Testis (tissue), 3 donors: ENCODE data around the gene ADAM11. TPM values are rescaled to one million over a fixed set of nuclear protein-coding genes. Genes with fewer than 3 reads are reported as not detected.

Experiments used
- DNase-seq: peaks from one replicate; pipeline ENCODE4 v3.0.0-alpha.2; 2019
- H3K27ac ChIP-seq, 2 donors: fragments of 200-600 bp; sonication (generic); one replicate each; pipeline ENCODE4 v1.5.1; 2019
- H3K27me3 ChIP-seq: fragments of 200-600 bp; sonication (generic); one replicate; pipeline ENCODE4 v1.5.1; 2019
- H3K36me3 ChIP-seq: fragments of 200-600 bp; sonication (generic); one replicate; pipeline ENCODE4 v1.5.1; 2017; ENCODE audit warnings: low read depth; ENCODE audit errors: missing control alignments
- H3K4me1 ChIP-seq: fragments of 200-600 bp; sonication (generic); one replicate; pipeline ENCODE4 v1.5.1; 2019
- H3K4me3 ChIP-seq, 2 donors: fragments of 200-600 bp; sonication (generic); one replicate each; pipeline ENCODE4 v1.5.1; 2017 to 2019
- H3K9me3 ChIP-seq: fragments of 200-600 bp; sonication (generic); one replicate; pipeline ENCODE4 v1.5.1; 2017
- POLR2A ChIP-seq: fragments of 450-650 bp; IDR thresholded peaks from one replicate; pipeline ENCODE4 v1.6.1; 2017; ENCODE audit warnings: antibody characterized with exemption, mild to moderate bottlenecking, moderate library complexity
- WGBS, 2 donors: methylation state at CpG; one replicate each; pipeline ENCODE4 v1.1.5; 2018; 5-methylcytosine and 5-hydroxymethylcytosine counted together
- intact Hi-C: fragments of 100-400 bp; cut with DNase I; formaldehyde crosslinking; loops from one replicate; pipeline ENCODE4 v1.15.1; 2023; ENCODE audit warnings: low total_unique reads
- polyA plus RNA-seq: library from polyadenylated mRNA; stranded (reverse); fragments of 350-450 nt; fragmentation: Illumina TruSeq; extraction: RNeasy Lipid Tissue Mini Kit (QIAGEN cat#74804); gene quantifications from one replicate; pipeline ENCODE4 v1.2.3, GENCODE V29; 2014; ENCODE audit warnings: low read depth, low replicate concordance; ENCODE audit not compliant: insufficient read depth
- total RNA-seq, 2 donors: library from RNA; depleted of rRNA; stranded (reverse); fragments of >200 nt; gene quantifications; one replicate each; pipeline ENCODE4 v1.2.3, GENCODE V29; 2016
- TF ChIP-seq, protein P1 (sequence below), 3 experiments: fragments of 450-650 bp in 2 of 3; fragments of 200-600 bp in 1 of 3; sonication (generic) in 1 of 3; IDR thresholded peaks; one replicate each; pipeline ENCODE4 v1.5.1; 2016 to 2019; ENCODE audit warnings: antibody characterized with exemption in 3 of 3, mild to moderate bottlenecking in 2 of 3, moderate library complexity in 1 of 3

ADAM11 gene
- total and polyA plus RNA-seq, 3 donors from 2014 or later: 4.9 to 7.6 (median 7.6) TPM

DNA sequence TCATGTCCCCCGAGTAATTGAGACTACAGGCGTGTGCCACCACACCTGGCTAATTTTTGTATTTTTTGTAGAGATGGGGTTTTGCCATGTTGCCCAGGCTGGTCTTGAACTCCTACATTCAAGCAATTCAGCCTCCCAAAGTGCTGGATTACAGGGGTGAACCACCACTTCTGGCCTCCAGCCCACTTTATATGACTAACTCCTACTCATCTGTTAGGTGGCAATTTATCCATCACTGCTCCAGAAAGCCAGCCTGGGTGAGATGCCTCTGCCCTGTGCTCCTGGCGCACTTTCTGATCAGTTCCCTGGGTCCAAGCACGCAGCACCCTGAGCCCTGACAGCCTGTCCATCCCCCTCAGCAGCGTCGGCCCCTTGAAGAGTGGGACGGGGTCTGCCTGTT lies 29.4 kb downstream of the ADAM11 start:
- Histone ChIP-seq H3K27me3 (no peaks in the 10 kb centered on the region), H3K27ac (no peak overlapping the region), H3K4me3 (no peak overlapping the region), H3K36me3 (no peaks in the 10 kb centered on the region), H3K4me1 (no peaks in the 10 kb centered on the region), H3K9me3 (no peaks in the 10 kb centered on the region)
- intact Hi-C loops: no loop called here
- no peak for TF ChIP-seq POLR2A
- WGBS, 2 donors: 86 to 91% methylated on average over 7 of the region's 7 CpGs
- no peak for DNase-seq

DNA sequence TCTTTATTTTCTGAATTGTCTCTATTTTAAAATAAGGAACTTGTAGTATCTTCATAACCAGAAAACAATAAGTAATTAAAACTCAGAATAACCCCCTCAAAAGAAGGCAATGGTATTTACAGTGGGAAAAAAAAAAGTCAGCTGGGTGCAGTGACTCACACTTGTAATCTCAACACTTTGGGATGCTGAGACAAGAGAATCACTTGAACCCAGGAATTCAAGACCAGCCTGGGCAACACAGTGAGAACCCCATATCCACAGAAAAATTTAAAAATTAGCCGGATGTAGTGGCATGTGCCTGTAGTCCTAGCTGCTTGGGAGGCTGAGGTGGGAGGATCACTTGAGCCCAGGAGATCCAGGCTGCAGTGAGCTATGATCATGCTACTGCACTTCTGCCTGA lies 33.5 kb downstream of the ADAM11 start:
- no peaks in the 10 kb centered on the region for H3K36me3 ChIP-seq
- H3K27ac ChIP-seq: no peak overlapping the region
- intact Hi-C loops: no loop called here
- 88 to 92% methylated on average over 1 of the region's 1 CpG for WGBS, 2 donors
- DNase-seq: no peak
- TF ChIP-seq POLR2A: no peak
- TF ChIP-seq, protein P1, sequence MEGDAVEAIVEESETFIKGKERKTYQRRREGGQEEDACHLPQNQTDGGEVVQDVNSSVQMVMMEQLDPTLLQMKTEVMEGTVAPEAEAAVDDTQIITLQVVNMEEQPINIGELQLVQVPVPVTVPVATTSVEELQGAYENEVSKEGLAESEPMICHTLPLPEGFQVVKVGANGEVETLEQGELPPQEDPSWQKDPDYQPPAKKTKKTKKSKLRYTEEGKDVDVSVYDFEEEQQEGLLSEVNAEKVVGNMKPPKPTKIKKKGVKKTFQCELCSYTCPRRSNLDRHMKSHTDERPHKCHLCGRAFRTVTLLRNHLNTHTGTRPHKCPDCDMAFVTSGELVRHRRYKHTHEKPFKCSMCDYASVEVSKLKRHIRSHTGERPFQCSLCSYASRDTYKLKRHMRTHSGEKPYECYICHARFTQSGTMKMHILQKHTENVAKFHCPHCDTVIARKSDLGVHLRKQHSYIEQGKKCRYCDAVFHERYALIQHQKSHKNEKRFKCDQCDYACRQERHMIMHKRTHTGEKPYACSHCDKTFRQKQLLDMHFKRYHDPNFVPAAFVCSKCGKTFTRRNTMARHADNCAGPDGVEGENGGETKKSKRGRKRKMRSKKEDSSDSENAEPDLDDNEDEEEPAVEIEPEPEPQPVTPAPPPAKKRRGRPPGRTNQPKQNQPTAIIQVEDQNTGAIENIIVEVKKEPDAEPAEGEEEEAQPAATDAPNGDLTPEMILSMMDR (IDR thresholded peaks at IDR 0.05): no peak
- no peaks in the 10 kb centered on the region for H3K9me3 ChIP-seq
- H3K4me3 ChIP-seq: no peak overlapping the region
- H3K27me3 ChIP-seq: no peaks in the 10 kb centered on the region
- H3K4me1 ChIP-seq: no peaks in the 10 kb centered on the region

DNA sequence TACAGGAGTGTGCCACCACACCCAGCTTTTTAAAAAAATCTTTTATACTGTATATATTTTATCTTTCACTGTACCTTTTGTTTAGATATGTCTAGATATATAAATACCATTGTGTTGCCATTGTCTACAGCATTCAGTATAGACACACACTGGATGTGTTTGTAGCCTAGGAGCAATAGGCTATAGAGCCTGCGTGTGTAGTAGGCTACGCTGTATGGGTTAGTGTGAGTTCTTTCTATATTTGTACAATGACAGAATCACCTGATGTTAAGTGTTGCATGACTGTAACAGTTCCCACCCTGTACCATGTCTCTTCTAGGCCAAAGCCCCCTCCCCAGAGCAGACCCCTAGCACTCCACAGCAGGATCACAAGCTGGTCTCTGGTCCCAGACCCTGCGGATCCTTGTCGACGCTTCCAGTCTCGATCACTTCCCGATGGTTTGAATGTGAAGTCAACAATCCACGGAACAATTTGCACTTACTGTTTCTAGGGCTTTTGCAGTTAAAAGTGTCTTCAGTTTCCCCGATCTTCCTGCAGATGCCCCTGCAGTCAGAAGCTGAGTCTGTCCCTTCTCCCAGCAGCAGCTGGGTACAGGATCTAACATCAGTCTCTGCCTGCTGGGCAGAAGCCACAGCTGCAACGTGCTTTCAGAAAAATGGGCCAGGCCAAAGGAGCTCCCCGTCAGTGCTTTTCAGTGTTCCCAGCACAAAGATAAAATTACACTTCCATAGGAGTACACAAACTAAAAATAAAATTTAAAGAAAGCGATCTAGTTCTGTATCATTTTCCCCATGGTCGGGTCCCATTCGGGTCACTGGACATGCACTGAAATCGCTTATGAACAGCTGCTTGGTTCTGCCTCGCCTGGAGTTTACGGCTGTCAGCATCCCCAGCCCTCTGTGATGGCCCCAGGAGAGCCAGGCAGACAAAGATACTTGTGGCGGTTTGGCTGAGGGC lies 35.4 kb downstream of the ADAM11 start:
- Histone ChIP-seq H3K4me3 (no peak overlapping the region), H3K9me3 (no peaks in the 10 kb centered on the region), H3K4me1 (no peaks in the 10 kb centered on the region), H3K27ac (peak overlapping the region in 1 of 2 donors; percentile 10), H3K27me3 (no peaks in the 10 kb centered on the region), H3K36me3 (no peaks in the 10 kb centered on the region)
- intact Hi-C loops: no loop called here
- WGBS, 2 donors: 58 to 70% methylated on average over 18 of the region's 18 CpGs
- no peak for TF ChIP-seq POLR2A
- DNase-seq: peak; percentile 13

DNA sequence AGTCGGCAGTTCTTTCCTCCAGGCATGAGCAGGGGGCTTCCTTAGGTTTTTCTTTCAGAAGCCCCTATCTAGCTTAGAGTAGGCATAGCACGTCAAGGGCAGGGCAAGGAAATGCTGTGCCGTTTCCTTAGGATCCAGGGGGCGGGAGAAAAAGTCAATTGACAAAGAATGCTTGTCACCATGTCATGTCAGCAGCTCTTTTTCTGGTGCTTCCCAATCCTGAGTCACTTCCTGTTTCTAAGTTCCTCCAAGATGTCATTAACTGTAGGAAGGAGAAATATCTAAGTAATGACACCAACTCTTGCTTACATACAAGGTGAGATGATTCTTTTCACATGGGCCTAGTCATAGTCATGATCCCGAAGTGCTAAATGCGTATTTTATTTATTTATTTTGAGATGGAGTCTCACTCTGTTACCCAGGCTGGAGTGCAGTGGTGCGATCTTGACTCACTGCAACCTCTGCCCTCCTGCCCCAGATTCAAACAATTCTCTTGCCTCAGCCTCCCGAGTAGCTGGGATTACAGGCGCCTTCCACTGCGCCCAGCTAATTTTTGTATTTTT lies 36.1 kb downstream of the ADAM11 start:
- no peak for DNase-seq

DNA sequence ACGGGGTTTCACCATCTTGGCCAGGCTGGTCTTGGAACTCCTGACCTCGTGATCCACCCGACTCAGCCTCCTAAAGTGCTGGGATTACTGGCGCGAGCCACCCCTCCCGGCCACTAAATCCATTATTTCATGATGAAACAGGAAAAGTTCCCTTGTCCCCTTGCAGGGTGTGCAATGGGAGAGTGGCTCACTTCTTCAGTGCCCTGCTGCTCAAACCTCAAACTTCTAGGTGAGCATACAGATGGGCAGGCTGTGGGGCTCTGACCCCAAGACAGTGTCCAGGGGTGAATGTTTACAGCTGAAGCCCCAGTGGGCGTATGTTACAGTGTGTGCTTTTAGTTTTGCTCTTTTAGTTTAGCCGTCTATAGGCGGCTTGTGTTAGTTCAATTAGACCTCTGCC lies 36.6 kb downstream of the ADAM11 start:
- Histone ChIP-seq H3K36me3 (no peaks in the 10 kb centered on the region), H3K27me3 (no peaks in the 10 kb centered on the region), H3K9me3 (no peaks in the 10 kb centered on the region), H3K4me3 (no peak overlapping the region), H3K4me1 (no peaks in the 10 kb centered on the region), H3K27ac (no peak overlapping the region)
- WGBS, 2 donors: 83 to 85% methylated on average over 9 of the region's 9 CpGs
- TF ChIP-seq, protein P1 (IDR thresholded peaks at IDR 0.05): no peak
- no peak for TF ChIP-seq POLR2A
- intact Hi-C loops: no loop called here
- no peak for DNase-seq

More for the DNA sequence above, 36.1 kb downstream of the ADAM11 start:
- TF ChIP-seq, protein P1 (IDR thresholded peaks at IDR 0.05): no peak
- TF ChIP-seq POLR2A: no peak
- Histone ChIP-seq H3K9me3 (no peaks in the 10 kb centered on the region), H3K36me3 (no peaks in the 10 kb centered on the region), H3K4me1 (no peaks in the 10 kb centered on the region), H3K4me3 (no peak overlapping the region), H3K27ac (peak overlapping the region in 1 of 2 donors; percentile 10), H3K27me3 (no peaks in the 10 kb centered on the region)
- intact Hi-C loops: no loop called here
- 62% methylated on average over 10 of the region's 10 CpGs for WGBS, 2 donors
